ENCODE data around the gene PTTG1IP.

DNA sequence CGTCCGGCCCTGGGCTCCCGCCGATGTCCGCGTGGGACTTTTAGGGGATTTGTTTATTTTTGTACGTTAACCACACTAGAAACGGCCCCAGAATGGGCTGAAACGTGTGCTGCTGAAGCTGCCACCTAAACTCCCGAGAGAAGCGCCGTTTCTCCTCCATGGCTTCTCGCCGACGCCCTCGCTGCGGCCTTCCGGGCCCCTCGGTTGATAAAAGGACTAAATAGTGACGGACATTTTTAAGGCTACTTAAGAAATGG, 678 bp upstream of the PTTG1IP start:
- TF ChIP-seq CTCF (conservative IDR thresholded peaks at IDR 0.05; ENCODE audit: low read depth, low read length) (no peak), EZH2 (IDR thresholded peaks at IDR 0.05; ENCODE audit: low read length, unreplicated experiment) (no peak), EZH2phosphoT487 (IDR thresholded peaks at IDR 0.05; ENCODE audit: borderline replicate concordance, low read length) (no peak)
